Measurements from ENCODE around the gene RASSF1. TPM values are rescaled to one million over a fixed set of nuclear protein-coding genes. Genes with fewer than 3 reads are reported as not detected.

RASSF1 gene
- total and polyA plus RNA-seq, 2 of the 8 experiments (the other 6 are each of a cell fraction or from before 2014, with no cell fraction given): 10.3 to 15.7 TPM

- TF ChIP-seq CHD7 (IDR thresholded peaks at IDR 0.05; ENCODE audit: insufficient replicate concordance, low read length): no peak
- TF ChIP-seq SIN3A (conservative IDR thresholded peaks at IDR 0.05 in 1 of 2, IDR thresholded peaks at IDR 0.05 in 1 of 2; ENCODE audit: low read depth in 1 of 2, low read length in 2 of 2): no peak
- no peak for TF ChIP-seq RXRA (IDR thresholded peaks at IDR 0.05; ENCODE audit: insufficient read depth, low read depth, low read length)
- no peak for TF ChIP-seq CTBP2 (IDR thresholded peaks at IDR 0.05; ENCODE audit: borderline replicate concordance, insufficient read depth, insufficient read length, low read length)
- TF ChIP-seq POLR2A (IDR thresholded peaks at IDR 0.05; ENCODE audit: control extremely low read depth in 1 of 2, low read depth in 2 of 2, low read length in 2 of 2): no peak
These were observed 52.1 kb downstream of the RASSF1 start (continued) for GRCh38 chr3:50288387-50289007.

Data from H1 (cell line).